ENCODE measurements around the gene UFD1.

Gene UFD1

DNA sequence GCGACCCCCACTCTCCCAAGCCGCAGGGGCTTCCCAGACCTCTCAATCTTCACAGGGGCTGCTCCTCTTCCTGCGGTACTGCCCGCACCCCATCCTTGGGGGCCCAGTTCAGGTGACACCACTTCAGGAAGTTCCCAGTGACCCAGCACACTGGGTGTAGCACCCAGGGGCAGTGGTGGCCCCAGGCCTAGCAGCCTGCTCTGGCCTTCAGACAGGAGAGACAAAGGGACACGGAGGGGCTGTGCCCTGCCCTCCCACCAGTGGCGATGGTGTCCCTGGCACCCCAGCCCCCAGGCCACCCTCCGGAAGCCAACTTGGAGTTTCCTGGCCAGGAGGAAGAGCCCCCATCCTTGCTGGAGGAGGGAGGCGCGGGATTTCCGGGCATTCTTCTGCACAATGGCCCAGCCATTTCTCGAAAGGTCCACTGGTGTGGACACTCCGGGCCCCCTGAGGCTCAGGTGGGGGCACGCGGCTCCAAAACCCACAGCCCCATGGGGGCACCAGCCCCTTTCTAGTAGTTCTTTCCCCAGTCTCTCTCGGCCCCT, 46.2 kb upstream of the UFD1 start:
- DNase-seq (ENCODE audit: low spot score): no peak
- in situ Hi-C loops (cut with MboI; ENCODE audit: low sequenced_read_pairs, unreplicated experiment): no loop called here
- no peak for TF ChIP-seq CTCF (IDR thresholded peaks at IDR 0.05; ENCODE audit: borderline replicate concordance, control extremely low read depth, extremely low read depth, insufficient read depth, missing control alignments)

DNA sequence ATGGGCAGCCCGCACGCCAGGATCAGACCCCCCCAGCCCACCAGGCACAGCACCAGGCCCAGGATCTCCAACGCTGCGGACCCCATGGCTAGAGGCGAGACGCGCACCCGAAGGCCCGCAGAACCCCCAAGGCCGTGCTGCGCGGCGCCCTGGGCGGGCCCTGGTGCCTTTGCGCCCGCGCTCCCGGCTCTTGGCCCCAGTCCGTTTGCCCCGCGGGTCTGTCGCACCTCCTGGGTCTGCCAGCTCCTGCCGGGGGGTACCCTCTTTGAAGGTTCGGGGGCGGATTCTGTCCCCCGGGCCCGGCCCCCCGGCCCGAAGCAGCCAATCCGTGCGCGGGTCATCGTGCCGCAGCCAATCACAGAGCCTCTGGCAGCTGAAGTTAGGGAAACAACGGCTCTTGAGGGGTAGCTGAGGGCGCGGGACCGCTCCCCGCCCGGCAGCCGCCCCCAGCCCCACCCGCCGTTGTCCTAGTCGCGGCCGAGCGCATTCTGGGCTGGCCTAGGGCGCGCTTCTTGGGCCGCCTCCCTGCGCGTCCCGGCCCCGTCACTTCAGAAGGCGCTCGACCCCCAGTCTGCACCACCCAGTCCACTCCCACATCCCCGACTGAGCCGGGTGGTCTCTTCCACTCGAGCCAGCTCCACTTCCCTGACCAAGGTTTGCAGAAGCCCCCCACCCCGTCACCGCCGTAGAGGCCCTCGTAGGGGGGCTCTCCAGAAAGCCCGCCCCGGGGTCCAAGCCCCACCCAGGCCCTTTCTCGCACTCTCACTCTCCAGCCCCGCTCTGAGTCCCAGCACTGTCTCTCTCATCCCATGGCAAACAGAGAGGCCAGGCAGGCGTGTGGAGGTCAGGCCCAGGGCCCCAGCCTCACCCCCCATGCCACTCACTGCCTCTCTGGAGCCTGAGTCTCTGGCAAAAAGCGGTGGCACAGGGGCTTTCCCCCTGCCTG, 45.5 kb upstream of the UFD1 start, which contains the start of gene CLDN5:
CLDN5 (minus strand) TSS at position 241 of the 946 bp plus-strand sequence; CDS start at position 86, 155 bp downstream.
- in situ Hi-C loops (cut with MboI; ENCODE audit: low sequenced_read_pairs, unreplicated experiment): no loop called here
- no peak for DNase-seq (ENCODE audit: low spot score)
- no peak for TF ChIP-seq CTCF (IDR thresholded peaks at IDR 0.05; ENCODE audit: borderline replicate concordance, control extremely low read depth, extremely low read depth, insufficient read depth, missing control alignments)

DNA sequence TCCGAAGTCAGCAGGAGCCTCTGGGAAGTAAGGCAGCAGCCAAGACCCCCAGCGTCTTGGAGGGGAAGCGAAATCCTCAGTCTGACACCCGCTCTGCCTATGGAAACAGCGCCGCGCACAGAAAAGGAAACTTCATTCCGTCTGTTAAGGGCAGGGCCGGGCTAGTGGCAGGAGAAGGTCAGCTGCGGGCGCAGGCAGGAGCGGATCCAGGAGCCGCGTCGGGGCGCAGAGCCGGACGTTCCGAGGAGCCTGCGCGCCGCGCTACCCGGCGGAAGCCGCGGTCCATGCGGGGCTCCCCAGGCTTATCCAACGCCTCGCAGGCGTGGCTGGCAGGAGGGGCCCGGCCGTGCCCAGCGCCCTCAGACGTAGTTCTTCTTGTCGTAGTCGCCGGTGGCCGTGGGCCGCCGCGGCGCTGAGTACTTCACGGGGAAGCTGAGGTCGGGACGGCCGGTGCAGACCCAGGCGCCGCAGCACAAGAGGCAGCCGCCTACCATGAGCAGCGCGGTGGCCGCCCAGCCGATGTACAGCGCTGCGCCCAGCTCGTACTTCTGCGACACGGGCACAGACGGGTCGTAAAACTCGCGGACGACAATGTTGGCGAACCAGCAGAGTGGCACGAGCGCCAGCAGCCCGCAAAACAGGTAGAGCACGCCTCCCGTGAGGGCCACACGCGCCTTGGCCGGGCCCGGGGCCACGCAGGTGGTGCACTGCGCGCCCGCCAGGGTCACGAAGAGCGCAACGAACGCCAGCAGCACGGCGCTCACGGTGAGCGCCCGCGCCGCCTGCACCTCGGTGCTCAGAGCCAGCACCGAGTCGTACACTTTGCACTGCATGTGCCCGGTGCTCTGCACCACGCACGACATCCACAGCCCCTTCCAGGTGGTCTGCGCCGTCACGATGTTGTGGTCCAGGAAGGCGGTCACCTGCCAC, 44.5 kb upstream of the UFD1 start:
- in situ Hi-C loops (cut with MboI; ENCODE audit: low sequenced_read_pairs, unreplicated experiment): no loop called here
- no peak for TF ChIP-seq CTCF (IDR thresholded peaks at IDR 0.05; ENCODE audit: borderline replicate concordance, control extremely low read depth, extremely low read depth, insufficient read depth, missing control alignments)
- DNase-seq (ENCODE audit: low spot score): no peak

GRCh38 chr22:19522881-19523239, 43.9 kb upstream of the UFD1 start:
- no peak for DNase-seq (ENCODE audit: low spot score)
- TF ChIP-seq CTCF (IDR thresholded peaks at IDR 0.05; ENCODE audit: borderline replicate concordance, control extremely low read depth, extremely low read depth, insufficient read depth, missing control alignments): no peak
- in situ Hi-C loops (cut with MboI; ENCODE audit: low sequenced_read_pairs, unreplicated experiment): no loop called here

DNA sequence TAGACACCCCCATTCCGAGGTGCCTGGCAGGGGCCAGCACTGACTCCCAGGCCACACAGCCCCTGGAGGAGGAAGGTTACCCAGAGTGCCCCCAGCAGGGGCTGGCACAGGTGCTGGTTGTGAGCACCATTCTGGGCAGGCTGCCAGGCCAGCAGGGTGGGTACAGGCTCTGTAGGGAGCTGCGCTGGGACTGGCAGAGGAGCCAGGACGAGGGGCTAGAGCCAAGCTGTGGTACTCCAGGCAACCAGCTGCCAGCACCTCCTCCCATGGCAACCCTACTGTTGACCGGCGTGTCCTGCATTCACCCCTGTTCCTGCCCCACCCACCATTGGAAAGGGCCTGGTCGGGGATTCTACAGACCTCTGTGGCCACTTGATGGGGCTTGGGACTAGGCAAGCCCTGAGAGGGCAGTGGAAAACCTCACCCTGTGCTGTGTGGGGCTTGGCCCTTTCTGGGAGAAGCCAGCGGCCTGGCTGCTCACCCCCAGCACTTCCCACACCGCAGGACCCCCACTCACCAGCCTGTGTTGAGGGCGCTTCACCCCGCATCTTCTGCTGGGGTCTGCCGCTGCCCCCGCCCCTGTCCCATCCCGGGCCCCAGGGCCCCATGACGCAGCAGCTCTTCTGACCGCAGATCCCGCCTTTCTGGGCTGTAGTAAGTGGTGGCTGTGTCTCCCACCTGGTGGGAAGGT, 43.3 kb upstream of the UFD1 start:
- TF ChIP-seq CTCF (IDR thresholded peaks at IDR 0.05; ENCODE audit: borderline replicate concordance, control extremely low read depth, extremely low read depth, insufficient read depth, missing control alignments): no peak
- no peak for DNase-seq (ENCODE audit: low spot score)
- in situ Hi-C loops (cut with MboI; ENCODE audit: low sequenced_read_pairs, unreplicated experiment): no loop called here
